Panc1 (cell line): Measurements from ENCODE around the gene UCK1. TPM values are rescaled to one million over a fixed set of nuclear protein-coding genes. Genes with fewer than 3 reads are reported as not detected.

ENCODE experiments used
- ATAC-seq: fragments of 200-7000 bp; cut with Tn5 transposase; 2 replicates; pipeline ENCODE4 v1.9.1; 2020; ENCODE audit warnings: mild to moderate bottlenecking, moderate library complexity
- BruUV-seq: library from RNA; stranded (reverse); fragments of 400-500 nt; replicated peaks from 2 replicates; lab custom pipeline; 2021; lab: Mats Ljungman, UMichigan
- CTCF ChIA-PET: fragments of 300-600 bp; sonication (Branson Sonifier 250); formaldehyde crosslinking; loops from one replicate; lab custom pipeline; 2022; ENCODE audit warnings: antibody characterized with exemption; lab: Charles Lee
- POLR2A ChIA-PET: fragments of 300-600 bp; sonication (Branson Sonifier 250); formaldehyde crosslinking; loops from one replicate; lab custom pipeline; 2022; ENCODE audit warnings: antibody characterized with exemption; lab: Charles Lee
- DNase-seq: peaks from one replicate; pipeline ENCODE4 v3.0.0-alpha.2; 2010; ENCODE audit warnings: low read depth, low spot score
- H3K27ac ChIP-seq: 2 replicates; pipeline ENCODE4 v1.5.1; 2011; ENCODE audit warnings: mild to moderate bottlenecking, low read length, inconsistent platforms
- H3K27me3 ChIP-seq: fragments of 200-500 bp; sonication (Bioruptor generic); 2 replicates; pipeline ENCODE4 v1.6.0; 2014; ENCODE audit warnings: low read length, inconsistent platforms; ENCODE audit not compliant: control insufficient read depth, insufficient read depth
- H3K36me3 ChIP-seq: fragments of 200-500 bp; sonication (Bioruptor generic); 2 replicates; pipeline ENCODE4 v1.5.1; 2014; ENCODE audit warnings: inconsistent platforms, mild to moderate bottlenecking, low read length, moderate library complexity; ENCODE audit not compliant: control insufficient read depth, insufficient read depth
- H3K4me1 ChIP-seq: 2 replicates; pipeline ENCODE4 v1.5.1; 2011; ENCODE audit warnings: inconsistent platforms, mild to moderate bottlenecking, low read length, moderate library complexity; ENCODE audit not compliant: control insufficient read depth, insufficient read depth
- H3K4me3 ChIP-seq, 2 experiments: 2 replicates each; pipeline ENCODE4 v1.5.1; 2011 to 2012; ENCODE audit warnings: low read depth in 2 of 2, low read length in 2 of 2, mild to moderate bottlenecking in 2 of 2, inconsistent platforms in 1 of 2, moderate library complexity in 1 of 2
- H3K9me3 ChIP-seq: fragments of 200-500 bp; sonication (Bioruptor generic); 2 replicates; pipeline ENCODE4 v1.5.1; 2014; ENCODE audit warnings: low read depth, mild to moderate bottlenecking, inconsistent platforms, low read length, moderate library complexity; ENCODE audit not compliant: control insufficient read depth, insufficient read depth
- CTCF ChIP-seq: fragments of 450-650 bp; IDR thresholded peaks from 2 replicates; pipeline ENCODE4 v1.5.1; 2017; ENCODE audit warnings: mild to moderate bottlenecking
- POLR2AphosphoS5 ChIP-seq: IDR thresholded peaks from 2 replicates; pipeline ENCODE4 v1.6.1; 2012; ENCODE audit warnings: mild to moderate bottlenecking, low read depth, low read length, moderate library complexity
- REST ChIP-seq, 2 experiments: IDR thresholded peaks; 2 replicates each; pipeline ENCODE4 v1.6.1; 2011 to 2012; ENCODE audit warnings: low read depth in 2 of 2, control low read depth in 1 of 2, low read length in 1 of 2, mild to moderate bottlenecking in 1 of 2, moderate library complexity in 1 of 2; ENCODE audit not compliant: insufficient read depth in 1 of 2
- SIN3A ChIP-seq: IDR thresholded peaks from 2 replicates; pipeline ENCODE4 v1.6.1; 2012; ENCODE audit warnings: low read depth, mild to moderate bottlenecking, low read length, moderate library complexity, borderline replicate concordance; ENCODE audit not compliant: insufficient read depth
- TCF7L2 ChIP-seq: IDR thresholded peaks from 2 replicates; pipeline ENCODE4 v1.6.1; 2011; ENCODE audit warnings: mild to moderate bottlenecking, low read depth, low read length, inconsistent platforms
- in situ Hi-C: cut with HindIII; loops from 2 replicates; pipeline ENCODE4 v1.10.0; 2016; ENCODE audit warnings: low sequenced_read_pairs, low pct_unique_long_range_greater_than_20kb
- intact Hi-C: fragments of 100-400 bp; cut with micrococcal nuclease; formaldehyde crosslinking; loops from one replicate; pipeline ENCODE4 v1.10.0; 2022; ENCODE audit not compliant: unreplicated experiment
- total RNA-seq: library from RNA; stranded (reverse); gene quantifications from one replicate; pipeline ENCODE4 v1.2.1, GENCODE V29; 2021; ENCODE audit not compliant: unreplicated experiment

Gene UCK1
- total RNA-seq, 1 experiment from 2014 or later, result 30.2 TPM

- intact Hi-C loops, result no loop called here
- in situ Hi-C loops, result no loop called here
- H3K36me3 ChIP-seq, result peaks cover 22% of the 10 kb centered on the region
- ATAC-seq, result no peak
- H3K4me1 ChIP-seq, result no peaks in the 10 kb centered on the region
- H3K27me3 ChIP-seq, result no peaks in the 10 kb centered on the region
- BruUV-seq, result no TSS peak
- no peak for DNase-seq
- no peaks in the 10 kb centered on the region for H3K9me3 ChIP-seq
- CTCF ChIA-PET, result no interaction called here
- no peak overlapping the region for H3K27ac ChIP-seq
- POLR2A ChIA-PET, result interaction anchor here (0.7 kb wide), 1 partner anchor 76 kb away, joined by 8 read pairs; no protein-coding TSS in a partner anchor
- TF ChIP-seq TCF7L2 (no peak), REST (IDR thresholded peaks at IDR 0.05; ENCODE audit: insufficient read depth in 1 of 2, low read depth in 2 of 2, low read length in 1 of 2) (no peak), CTCF (no peak), SIN3A (no peak), POLR2AphosphoS5 (no peak)
- no peak overlapping the region for H3K4me3 ChIP-seq
Observed at GRCh38 chr9:131481441-131482342, 49.4 kb downstream of the UCK1 start.

- Histone ChIP-seq H3K9me3 (no peaks in the 10 kb centered on the region), H3K4me1 (no peaks in the 10 kb centered on the region), H3K27me3 (no peaks in the 10 kb centered on the region), H3K27ac (no peak overlapping the region), H3K4me3 (no peak overlapping the region), H3K36me3 (peaks cover 22% of the 10 kb centered on the region)
- BruUV-seq, result no TSS peak
- DNase-seq, result no peak
- no peak for TF ChIP-seq REST (IDR thresholded peaks at IDR 0.05; ENCODE audit: insufficient read depth in 1 of 2, low read depth in 2 of 2, low read length in 1 of 2)
- no peak for TF ChIP-seq SIN3A
- TF ChIP-seq TCF7L2, result no peak
- no peak for TF ChIP-seq POLR2AphosphoS5
- no peak for ATAC-seq
- in situ Hi-C loops, result no loop called here
- intact Hi-C loops, result no loop called here
- ChIA-PET POLR2A (no interaction called here), CTCF (no interaction called here)
Observed at GRCh38 chr9:131480258-131480657, 50.8 kb downstream of the UCK1 start.
